Measurements from ENCODE around the gene TMEM52. TPM values are rescaled to one million over a fixed set of nuclear protein-coding genes. Genes with fewer than 3 reads are reported as not detected.

The TMEM52 gene
- polyA plus RNA-seq, 1 of the 3 experiments (the other 2 are of a cell fraction): 4.8 TPM

DNA sequence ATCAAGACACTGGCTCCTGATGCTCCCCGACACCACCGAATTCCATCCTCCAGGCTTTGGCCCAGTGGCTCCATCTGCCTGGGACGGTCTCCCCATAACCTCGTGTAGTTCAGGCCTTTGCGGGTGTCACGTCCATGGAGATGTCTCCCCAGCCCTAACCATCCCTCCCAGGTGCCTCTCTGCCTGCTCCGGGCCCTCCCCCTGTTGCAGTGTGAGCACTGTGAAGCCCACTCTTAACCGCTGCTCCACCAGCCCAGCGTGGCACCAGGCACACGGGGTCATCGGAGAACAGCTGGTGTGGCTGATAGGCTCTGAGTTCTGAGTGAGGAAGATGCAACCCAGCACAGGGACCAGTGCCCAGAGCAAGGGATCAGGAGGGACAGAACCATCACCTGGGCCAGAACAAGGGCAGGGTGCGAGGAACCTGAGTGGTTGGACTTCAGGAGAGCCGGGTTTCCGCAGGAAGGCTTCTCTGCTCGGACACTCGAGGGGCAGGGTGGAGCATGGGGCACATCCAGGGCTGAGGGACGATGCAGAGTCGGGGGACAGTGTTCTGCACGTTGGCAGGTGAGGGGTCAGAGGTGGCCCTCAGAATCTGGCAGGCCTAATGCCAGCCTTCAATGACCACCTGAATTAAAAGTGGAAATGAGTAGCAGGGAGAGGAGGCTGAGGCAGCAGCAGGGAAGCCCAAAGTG is 25.6 kb downstream of the TMEM52 start:
- Histone ChIP-seq H3K9me3 (no peaks in the 10 kb centered on the region), H3K27me3 (ENCODE audit: insufficient read depth) (no peaks in the 10 kb centered on the region), H3K4me1 (ENCODE audit: control insufficient read depth in 1 of 2, insufficient read depth in 2 of 2, low read depth in 1 of 2, low read length in 1 of 2) (peaks cover 0 to 35% of the 10 kb centered on the region in 2 experiments; a peak in 3 of 4 replicates), H3K27ac (ENCODE audit: low read depth in 2 of 2, low read length in 1 of 2) (no peak overlapping the region), H2AFZ (ENCODE audit: low read depth) (no peak overlapping the region), H3K4me3 (ENCODE audit: low read depth in 2 of 2, low read length in 1 of 2) (no peak overlapping the region), H3K36me3 (replicated peaks in 1 of 2; ENCODE audit: control insufficient read depth in 1 of 2, insufficient read depth in 2 of 2, low read length in 1 of 2) (peaks cover 0 to 5% of the 10 kb centered on the region in 2 experiments), H4K20me1 (ENCODE audit: insufficient read depth) (peaks cover 15% of the 10 kb centered on the region), H3K4me2 (no peak overlapping the region), H3K9ac (no peak overlapping the region), H3K79me2 (ENCODE audit: insufficient read depth) (peaks cover 28% of the 10 kb centered on the region), H3F3A (replicated peaks; ENCODE audit: insufficient read depth) (peaks cover 10% of the 10 kb centered on the region), H3K9me2 (no peaks in the 10 kb centered on the region)
- CTCF ChIA-PET: interaction anchor here (6.9 kb wide), 1 partner anchor 13 kb away, joined by 51 read pairs; no protein-coding TSS in a partner anchor
- no peak for TF ChIP-seq CHD2 (IDR thresholded peaks at IDR 0.05; ENCODE audit: low read length, partially characterized antibody)
- TF ChIP-seq, protein P1, sequence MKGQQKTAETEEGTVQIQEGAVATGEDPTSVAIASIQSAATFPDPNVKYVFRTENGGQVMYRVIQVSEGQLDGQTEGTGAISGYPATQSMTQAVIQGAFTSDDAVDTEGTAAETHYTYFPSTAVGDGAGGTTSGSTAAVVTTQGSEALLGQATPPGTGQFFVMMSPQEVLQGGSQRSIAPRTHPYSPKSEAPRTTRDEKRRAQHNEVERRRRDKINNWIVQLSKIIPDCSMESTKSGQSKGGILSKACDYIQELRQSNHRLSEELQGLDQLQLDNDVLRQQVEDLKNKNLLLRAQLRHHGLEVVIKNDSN (IDR thresholded peaks at IDR 0.05; ENCODE audit: borderline replicate concordance, low read depth): no peak
- no peak for TF ChIP-seq JUND (IDR thresholded peaks at IDR 0.05)
- TF ChIP-seq, protein P2, sequence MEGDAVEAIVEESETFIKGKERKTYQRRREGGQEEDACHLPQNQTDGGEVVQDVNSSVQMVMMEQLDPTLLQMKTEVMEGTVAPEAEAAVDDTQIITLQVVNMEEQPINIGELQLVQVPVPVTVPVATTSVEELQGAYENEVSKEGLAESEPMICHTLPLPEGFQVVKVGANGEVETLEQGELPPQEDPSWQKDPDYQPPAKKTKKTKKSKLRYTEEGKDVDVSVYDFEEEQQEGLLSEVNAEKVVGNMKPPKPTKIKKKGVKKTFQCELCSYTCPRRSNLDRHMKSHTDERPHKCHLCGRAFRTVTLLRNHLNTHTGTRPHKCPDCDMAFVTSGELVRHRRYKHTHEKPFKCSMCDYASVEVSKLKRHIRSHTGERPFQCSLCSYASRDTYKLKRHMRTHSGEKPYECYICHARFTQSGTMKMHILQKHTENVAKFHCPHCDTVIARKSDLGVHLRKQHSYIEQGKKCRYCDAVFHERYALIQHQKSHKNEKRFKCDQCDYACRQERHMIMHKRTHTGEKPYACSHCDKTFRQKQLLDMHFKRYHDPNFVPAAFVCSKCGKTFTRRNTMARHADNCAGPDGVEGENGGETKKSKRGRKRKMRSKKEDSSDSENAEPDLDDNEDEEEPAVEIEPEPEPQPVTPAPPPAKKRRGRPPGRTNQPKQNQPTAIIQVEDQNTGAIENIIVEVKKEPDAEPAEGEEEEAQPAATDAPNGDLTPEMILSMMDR (IDR thresholded peaks at IDR 0.05): no peak
- no peak for TF ChIP-seq TCF12 (IDR thresholded peaks at IDR 0.05)
- no peak for TF ChIP-seq RAD21 (IDR thresholded peaks at IDR 0.05; ENCODE audit: low read length)
- TF ChIP-seq, protein P3, sequence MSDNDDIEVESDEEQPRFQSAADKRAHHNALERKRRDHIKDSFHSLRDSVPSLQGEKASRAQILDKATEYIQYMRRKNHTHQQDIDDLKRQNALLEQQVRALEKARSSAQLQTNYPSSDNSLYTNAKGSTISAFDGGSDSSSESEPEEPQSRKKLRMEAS (IDR thresholded peaks at IDR 0.05; ENCODE audit: low read depth): no peak
- no peak for TF ChIP-seq SIN3A (IDR thresholded peaks at IDR 0.05; ENCODE audit: borderline replicate concordance, low read depth, low read length)
- TF ChIP-seq, protein P4, sequence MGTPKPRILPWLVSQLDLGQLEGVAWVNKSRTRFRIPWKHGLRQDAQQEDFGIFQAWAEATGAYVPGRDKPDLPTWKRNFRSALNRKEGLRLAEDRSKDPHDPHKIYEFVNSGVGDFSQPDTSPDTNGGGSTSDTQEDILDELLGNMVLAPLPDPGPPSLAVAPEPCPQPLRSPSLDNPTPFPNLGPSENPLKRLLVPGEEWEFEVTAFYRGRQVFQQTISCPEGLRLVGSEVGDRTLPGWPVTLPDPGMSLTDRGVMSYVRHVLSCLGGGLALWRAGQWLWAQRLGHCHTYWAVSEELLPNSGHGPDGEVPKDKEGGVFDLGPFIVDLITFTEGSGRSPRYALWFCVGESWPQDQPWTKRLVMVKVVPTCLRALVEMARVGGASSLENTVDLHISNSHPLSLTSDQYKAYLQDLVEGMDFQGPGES (IDR thresholded peaks at IDR 0.05; ENCODE audit: low read depth, low read length): no peak
- no peak for TF ChIP-seq FOXM1 (IDR thresholded peaks at IDR 0.05; ENCODE audit: low read depth)
- no peak for TF ChIP-seq EZH2phosphoT487 (IDR thresholded peaks at IDR 0.05; ENCODE audit: borderline replicate concordance, low read depth)
- TF ChIP-seq, protein P5, sequence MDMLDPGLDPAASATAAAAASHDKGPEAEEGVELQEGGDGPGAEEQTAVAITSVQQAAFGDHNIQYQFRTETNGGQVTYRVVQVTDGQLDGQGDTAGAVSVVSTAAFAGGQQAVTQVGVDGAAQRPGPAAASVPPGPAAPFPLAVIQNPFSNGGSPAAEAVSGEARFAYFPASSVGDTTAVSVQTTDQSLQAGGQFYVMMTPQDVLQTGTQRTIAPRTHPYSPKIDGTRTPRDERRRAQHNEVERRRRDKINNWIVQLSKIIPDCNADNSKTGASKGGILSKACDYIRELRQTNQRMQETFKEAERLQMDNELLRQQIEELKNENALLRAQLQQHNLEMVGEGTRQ (IDR thresholded peaks at IDR 0.05; ENCODE audit: borderline replicate concordance, low read depth, low read length): no peak
- TF ChIP-seq GABPA (IDR thresholded peaks at IDR 0.05; ENCODE audit: low read depth): no peak
- TF ChIP-seq, protein P6, sequence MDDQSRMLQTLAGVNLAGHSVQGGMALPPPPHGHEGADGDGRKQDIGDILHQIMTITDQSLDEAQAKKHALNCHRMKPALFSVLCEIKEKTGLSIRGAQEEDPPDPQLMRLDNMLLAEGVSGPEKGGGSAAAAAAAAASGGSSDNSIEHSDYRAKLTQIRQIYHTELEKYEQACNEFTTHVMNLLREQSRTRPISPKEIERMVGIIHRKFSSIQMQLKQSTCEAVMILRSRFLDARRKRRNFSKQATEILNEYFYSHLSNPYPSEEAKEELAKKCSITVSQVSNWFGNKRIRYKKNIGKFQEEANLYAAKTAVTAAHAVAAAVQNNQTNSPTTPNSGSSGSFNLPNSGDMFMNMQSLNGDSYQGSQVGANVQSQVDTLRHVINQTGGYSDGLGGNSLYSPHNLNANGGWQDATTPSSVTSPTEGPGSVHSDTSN (IDR thresholded peaks at IDR 0.05): no peak
- no peak for TF ChIP-seq RXRA (IDR thresholded peaks at IDR 0.05; ENCODE audit: borderline replicate concordance, low read depth)
- TF ChIP-seq RCOR1 (IDR thresholded peaks at IDR 0.05; ENCODE audit: low read length): no peak
- TF ChIP-seq EP300 (IDR thresholded peaks at IDR 0.05; ENCODE audit: borderline replicate concordance in 1 of 2, low read depth in 1 of 2, low read length in 1 of 2): no peak
- TF ChIP-seq SMC3 (IDR thresholded peaks at IDR 0.05; ENCODE audit: low read depth, low read length): no peak
- TF ChIP-seq RFX5 (IDR thresholded peaks at IDR 0.05; ENCODE audit: low read length): no peak
- no peak for TF ChIP-seq FOXJ3 (CRISPR knock-in tag; IDR thresholded peaks at IDR 0.05)
- no peak for DNase-seq
- 92% methylated on average over 14 of the region's 19 CpGs for WGBS (ENCODE audit: low lambda C conversion rate)
- POLR2A ChIA-PET: no interaction called here

Data from SK-N-SH (cell line).